NCI-H748 (cell line): ENCODE results near the gene DNAJC7.
"Not testable (repeated sequence)": the region's sequence is repeated elsewhere in the genome, so short reads cannot be mapped to it uniquely, and the experiment has no call there.

Experiments
- DNase-seq: peaks from one replicate; lab custom pipeline; 2025; ENCODE audit not compliant: unreplicated experiment; lab: John Stamatoyannopoulos, UW

Gene DNAJC7

DNA sequence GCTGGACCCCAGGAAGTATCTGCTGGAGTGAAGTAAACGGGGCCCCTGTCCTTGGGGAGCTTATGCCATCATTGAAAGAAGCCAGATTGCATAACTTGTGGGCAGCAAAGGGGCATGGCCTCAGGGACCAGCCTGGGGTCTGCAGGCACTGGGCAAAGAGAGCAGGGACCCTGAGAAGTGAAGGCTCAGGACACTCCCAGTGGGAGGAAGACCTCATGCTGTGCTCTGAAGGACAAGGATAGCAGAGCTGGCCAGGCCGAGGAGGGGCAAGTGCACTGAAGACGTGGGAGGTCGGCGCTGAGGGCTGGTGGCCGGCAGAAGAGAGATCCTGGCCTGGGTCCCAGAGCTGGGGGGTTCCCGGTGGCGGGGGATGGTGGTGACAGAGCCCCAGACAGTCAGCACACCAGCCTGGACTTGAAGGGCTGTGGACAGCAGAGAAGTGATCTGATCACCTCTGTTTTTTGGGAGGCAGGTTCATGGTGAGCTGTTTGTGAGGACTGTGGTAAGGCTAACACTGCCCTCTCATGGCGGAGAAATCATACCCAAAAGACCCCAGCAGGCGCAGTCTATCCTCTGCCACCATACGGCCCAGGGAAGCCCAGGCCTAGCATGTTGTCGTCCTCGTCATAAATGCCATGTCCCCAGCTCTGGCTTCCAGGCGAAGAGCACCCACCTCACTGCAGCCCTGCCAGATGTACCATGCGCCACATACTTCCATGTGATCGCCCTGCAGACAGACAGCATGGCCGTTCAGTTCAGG, 57.7 kb downstream of the DNAJC7 start:
- DNase-seq, result peak; percentile 29

DNA sequence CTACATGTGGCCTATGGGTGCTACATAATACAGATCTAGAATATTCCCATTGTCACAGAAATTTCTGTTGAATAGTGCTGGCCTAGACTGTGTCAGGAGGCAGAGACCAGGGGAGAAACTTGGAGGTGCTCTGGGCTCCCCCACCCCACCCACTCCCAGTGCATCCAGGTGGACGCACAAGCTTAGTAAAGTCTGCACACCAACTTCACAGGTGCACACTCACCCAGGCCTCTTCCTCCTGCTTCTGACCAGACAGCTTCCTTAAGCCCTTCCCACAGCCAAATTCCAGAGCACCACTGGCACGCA, 58.3 kb downstream of the DNAJC7 start:
- no peak for DNase-seq

DNA sequence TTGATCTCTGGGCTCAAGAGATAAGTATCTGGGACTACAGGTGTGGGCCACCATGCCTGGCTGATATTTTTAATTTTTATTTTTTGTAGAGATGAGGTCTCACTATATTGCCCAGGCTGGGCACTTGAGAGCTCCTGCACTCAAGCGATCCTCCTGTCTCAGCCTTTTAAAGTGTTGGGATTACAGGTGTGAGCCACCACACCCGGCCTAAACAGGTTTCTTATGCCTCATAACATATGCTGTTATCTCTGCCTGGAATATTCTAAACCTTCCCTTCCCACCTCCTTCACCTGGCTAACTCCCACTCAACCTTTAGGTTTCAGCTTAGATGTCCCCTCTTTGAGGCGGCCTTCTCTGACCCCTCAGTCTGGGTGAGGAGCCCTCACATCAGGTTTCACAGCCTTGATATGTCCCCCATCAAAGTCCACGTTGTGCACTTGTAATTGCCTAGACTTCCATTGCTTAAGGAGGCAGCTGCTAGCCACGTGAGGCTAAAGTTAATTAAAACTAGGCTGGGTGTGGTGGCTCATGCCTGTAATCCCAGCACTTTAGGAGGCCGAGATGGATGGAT, 59.3 kb downstream of the DNAJC7 start:
- no peak for DNase-seq

DNA sequence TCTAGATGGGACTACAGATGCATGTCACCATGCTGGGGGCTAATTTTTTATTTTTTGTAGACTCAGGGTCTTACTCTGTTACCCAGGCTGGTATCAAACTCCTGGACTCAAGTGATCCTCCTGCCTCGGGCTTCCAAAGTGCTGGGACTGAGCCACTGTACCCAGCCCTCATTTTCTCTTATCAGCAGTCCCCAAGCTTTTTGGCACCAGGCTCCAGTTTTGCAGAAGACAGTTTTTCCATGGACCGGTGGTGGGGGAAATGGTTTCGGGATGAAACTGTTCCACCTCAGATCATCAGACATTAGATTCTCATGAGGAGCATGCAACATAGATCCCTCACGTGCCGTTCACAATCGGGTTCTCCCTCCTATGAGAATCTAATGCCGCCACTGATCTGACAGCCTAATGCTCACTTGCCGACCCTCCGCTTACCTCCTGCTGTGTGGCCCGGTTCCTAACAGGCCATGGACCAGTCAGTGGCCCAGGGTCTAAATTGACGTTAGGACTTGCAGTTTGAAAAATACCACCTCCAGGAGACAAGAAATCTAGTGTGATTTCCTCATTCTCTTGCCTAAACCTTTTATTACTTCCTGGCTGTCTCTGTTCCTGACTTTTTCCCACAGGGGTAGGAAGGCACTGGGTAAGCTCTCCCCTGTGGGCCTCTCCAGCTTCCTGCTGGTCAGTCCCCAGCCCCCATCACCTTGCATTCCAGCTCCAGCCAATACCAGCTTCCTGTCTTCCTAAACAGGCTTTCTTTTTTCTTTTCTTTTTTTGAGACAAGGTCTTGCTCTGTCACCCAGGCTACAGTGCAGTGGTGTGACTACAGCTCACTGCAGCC, 60.0 kb downstream of the DNAJC7 start:
- no peak for DNase-seq

DNA sequence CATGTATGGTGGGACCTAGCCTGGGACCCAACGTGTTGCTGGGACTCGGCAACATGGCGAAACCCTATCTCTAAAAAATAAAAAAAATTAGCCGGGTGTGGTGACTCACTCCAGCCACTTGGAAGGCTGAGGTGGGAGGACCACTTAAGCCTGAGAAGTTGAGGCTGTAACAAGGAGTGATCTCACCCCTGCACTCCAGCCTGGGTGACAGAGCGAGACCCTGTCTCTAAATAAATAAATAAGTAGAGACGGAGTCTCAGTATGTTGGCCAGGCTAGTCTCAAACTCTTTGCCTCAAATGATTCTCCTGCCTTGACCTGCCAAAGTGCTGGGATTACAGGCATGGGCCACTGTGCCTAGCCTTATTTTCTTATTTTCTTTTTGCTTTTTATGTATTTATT, 60.7 kb downstream of the DNAJC7 start:
- DNase-seq, result no peak

DNA sequence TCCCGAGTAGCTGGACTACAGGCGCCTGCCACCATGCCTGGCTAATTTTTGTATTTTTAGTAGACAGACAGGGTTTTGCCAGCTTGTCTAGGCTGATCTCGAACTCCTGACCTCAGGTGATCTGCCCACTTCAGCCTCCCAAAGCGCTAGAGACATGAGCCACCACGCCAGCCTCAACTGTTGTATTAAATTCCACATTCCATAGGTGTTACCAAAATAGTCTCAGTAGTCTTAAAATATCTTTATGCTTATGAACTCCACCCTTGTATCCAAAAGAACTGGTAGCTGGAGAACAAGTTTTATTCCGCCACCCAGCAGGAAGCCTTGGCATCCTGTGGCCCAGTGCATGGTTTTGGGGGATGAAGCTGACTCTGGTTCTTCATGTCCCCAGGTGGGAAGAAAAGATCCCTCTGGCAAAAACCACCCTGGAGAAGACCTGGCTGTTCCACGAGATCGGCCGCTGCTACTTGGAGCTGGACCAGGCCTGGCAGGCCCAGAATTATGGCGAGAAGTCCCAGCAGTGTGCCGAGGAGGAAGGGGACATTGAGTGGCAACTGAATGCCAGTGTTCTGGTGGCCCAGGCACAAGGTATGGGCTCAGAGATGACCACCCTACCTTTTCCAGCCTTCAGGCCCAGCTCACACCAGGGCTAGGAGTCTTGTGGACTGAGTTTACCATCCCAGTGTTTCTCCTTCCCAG, 68.3 kb downstream of the DNAJC7 start:
- DNase-seq, result no peak

DNA sequence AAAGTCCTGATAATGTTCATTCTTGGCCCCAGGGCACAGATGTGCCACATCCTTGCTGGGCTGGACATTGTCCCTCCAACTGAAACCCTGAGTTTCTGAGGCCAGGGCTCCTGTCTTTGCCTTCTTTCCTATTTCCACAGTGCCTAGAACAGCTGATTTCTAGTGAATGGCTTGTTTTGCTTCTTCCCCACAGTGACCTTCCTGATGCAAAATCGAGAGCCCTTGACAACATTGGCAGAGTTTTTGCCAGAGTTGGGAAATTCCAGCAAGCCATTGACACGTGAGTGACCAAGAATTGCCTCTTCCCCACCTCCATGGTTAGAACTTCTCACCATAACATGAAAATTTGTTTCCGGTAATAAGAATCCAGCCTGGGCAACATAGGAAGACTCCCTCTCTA, 72.3 kb downstream of the DNAJC7 start:
- DNase-seq, result no peak

DNA sequence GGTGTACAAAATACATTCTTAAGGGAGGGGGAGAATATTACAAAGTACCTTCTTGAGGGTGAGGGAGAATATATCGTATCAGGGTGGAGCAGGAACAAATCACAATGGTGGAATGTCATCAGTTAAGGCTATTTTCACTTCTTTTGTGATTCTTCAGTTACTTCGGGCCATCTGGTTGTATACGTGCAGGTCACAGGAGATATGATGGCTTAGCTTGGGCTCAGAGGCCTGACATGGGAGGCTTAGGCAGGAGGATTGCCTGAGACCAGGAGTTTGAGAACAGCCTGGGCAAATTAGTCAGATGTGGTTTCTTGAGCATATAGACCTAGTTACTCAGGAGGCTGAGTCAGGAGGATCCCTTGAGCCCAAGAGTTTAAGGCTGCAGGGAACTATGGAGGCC, 73.7 kb downstream of the DNAJC7 start:
- DNase-seq, result no peak

DNA sequence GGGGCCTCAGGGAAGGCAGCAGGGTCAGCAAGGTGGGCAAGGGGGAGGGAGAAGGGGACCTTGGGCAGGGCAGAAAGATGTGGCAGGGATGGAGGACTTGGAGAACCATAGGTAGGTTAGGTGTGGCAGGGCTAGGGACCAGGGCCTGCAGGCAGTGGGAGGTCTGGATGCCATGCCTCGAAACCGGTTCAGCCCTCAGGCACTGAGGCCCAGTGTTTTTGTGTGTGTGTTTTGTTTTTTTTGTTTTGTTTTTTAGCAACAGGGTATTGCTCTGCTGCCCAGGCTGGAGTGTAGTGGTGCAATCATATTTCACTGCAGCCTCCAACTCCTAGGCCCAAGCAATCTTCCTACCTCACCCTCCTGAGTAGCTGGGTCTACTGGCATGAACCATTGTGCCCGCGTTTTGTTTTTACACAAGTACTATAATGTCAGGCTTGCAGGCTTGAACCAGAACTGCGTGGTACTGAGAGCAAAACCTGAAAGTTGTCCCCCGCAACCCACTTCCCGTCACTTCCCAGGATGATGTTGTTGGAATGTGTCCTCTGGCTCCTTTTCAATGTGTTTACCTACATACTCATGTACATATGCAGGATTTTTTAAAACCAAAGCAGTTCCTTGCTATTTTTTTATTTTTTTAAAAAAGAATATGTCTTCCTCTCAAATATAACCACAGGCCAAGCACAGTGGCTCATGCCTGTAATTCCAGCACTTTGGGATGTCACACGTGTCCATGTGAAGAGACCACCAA, 74.4 kb downstream of the DNAJC7 start:
- DNase-seq, result no peak

DNA sequence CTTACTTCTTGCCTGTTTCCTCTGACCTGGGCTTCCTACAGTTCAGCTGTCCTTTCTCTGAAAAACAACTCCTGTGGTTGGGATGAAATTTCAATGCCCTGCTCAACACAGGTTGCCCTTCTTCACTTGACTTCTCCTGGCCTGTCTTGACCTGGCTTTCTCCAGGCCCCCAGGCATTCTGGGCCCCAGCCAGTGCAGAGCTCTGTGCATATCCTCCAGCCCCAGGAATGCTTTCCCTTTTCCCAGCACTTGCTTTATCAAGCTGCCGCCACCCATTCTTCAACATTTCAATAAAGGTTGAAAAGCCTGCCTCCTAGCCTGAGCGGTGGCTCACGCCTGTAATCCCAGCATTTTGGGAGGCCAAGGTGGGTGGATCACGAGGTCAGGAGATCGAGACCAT, 76.1 kb downstream of the DNAJC7 start:
- DNase-seq, result no peak

DNA sequence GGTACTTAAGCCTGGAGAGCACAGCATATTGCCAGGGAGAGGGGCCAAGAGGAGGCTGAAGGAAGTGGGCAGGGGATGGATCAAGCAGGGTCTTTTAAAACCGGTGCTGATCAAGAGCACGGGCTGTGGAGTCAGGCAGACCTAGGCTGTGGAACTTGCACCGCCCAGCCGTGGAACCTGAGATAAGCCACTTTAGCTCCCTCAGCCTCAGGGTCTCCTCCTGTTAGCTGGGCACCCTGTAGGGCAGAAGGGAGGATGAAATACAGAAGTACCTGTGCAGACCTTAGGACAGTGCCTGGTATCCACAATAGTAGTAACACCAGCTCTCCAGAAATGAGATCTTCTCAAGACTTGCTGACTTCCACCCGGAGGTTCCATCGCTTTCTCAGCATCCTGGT, 77.5 kb downstream of the DNAJC7 start:
- DNase-seq, result no peak

DNA sequence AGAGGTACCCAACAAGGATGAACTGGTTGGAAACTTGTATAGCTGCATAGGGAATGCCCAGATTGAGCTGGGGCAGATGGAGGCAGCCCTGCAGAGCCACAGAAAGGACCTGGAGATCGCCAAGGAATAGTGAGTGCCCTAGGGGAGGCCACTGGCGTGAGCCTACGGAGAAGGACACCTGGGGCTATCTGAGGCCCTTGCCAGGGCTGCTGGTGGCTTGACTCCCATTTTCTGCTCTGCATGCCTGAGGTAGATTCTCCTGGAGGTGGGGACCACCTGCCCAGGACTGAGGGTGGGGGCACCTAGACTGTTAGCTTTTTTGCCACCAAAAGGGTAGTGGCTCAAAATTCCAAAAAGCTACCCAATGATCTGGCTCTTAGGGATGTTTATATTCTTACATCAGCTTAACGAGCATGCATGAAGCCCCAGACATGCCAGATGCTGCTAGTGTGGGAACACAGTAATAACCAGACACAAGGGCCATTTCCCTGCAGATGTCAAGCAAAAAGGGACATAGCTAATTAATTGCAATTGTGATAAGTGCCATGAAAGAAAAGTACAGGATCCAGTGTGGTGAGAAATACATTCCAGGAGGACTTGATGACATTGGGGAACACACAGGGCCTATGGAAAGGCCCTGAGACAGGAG, 78.1 kb downstream of the DNAJC7 start:
- no peak for DNase-seq

DNA sequence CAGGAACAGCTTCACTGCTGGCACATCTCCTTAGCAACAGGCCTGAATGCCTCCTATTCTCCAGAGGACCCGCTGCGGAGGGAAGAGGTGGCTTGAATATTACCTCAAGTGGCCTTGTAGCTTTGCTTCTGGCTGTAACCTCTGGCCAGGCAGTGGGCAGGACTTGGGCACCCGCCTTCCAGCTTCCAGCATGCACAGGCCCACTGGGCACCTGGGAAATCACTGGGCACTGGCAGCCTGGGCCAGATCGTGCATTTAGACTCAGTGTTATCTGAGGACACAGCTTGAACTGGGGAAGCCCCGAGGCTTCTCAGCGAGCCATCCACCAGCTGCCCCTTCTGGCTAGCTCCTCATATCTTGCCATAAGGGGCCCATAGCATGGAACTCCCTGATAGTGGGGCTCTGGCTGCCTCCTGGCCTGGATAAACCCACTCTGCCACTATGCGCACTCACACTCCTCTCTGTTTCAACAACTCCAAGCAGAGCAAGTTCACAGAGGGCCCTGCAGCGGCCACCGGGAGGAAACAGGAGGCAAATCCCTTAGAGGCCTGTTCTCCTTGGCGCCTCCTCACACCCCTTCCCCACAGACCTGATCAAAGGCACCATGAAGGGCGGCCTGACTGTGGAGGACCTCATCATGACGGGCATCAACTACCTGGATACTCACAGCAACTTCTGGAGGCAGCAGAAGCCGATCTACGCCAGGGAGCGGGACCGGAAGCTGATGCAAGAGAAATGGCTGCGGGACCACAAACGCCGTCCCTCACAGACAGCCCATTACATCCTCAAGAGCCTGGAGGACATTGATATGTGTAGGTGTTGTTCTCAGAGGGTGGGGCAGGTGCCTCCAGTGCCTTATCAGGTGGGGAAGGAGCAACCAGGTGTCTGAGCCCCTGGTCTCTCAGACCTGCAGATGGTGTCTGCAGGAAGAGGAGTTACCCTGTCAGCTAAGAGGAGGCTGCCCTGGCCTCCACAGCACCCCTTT, 79.0 kb downstream of the DNAJC7 start:
- no peak for DNase-seq

DNA sequence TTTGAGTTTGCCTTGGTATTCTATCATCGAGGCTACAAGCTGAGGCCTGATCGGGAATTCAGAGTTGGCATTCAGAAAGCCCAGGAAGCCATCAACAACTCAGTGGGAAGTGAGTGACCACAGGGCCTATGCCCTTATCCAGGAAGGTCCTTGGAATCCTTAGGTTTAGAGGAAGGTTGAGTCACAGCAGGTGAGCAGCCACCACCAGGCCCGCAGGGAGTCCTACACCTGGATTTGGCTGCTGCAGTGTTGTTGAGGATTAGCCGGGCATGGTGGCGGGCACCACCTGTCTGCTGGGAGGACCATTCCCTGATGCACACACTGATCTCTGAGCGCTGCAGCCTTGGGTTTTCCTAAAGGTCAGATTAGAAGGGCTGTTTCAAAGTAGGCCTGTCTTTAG, 81.6 kb downstream of the DNAJC7 start:
- DNase-seq, result no peak

DNA sequence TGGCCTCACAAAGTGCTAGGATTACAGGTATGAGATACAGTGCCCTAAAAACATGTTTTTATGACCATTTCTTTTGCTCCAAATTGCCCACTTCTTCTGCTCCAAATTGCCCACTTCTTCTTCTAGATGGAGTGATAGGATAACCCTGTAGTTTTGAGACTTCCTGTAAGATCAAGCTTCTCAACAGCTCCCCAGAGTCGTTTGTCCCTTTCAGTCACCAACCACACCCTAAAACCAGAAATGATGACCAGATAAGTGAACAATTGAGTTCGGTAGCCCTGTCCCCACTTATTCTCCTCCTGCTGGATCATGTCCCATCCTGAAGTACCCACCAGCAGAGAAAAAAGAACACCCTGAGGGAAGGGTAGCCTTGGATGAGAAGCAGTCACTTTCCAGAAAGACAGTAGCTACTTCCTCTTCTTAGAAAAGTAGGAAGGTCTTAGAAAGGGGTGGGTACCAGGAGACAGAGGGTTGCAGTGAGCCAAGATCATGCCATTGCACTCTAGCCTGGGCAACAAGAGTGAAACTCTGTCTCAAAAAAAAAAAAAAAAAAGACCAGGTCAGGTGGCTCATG, 84.3 kb downstream of the DNAJC7 start:
- DNase-seq, result no peak

DNA sequence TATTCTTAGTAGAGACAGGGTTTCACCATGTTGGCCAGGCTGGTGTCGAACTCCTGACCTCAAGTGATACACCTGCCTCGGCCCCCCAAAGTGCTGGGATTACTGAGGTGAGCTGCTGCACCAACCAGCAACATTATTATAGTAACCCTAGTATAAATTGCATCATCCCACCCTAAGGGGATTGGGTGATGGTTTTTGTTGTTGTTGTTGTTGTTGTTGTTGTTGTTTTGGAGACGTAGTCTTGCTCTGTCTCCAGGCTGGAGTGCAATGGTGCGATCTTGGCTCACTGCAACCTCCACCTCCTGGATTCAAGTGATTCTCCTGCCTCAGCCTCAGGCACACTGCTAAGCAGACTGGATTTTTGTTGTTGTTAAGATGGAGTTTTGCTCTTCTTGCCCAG, 85.5 kb downstream of the DNAJC7 start:
- not testable (repeated sequence) for DNase-seq

DNA sequence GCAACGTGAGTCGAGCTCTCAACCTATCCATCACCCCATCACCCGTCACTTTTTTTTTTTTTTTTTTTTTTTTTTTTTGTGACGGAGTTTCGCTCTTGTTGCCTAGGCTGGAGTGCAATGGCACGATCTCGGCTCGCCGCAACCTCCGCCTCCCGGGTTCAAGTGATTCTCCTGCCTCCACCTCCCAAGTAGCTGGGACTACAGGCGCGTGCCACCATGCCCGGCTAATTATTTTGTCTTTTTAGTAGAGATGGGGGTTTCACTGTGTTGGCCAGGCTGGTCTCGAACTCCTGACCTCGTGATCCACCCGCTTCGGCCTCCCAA, 86.4 kb downstream of the DNAJC7 start:
- DNase-seq, result not testable (repeated sequence)

DNA sequence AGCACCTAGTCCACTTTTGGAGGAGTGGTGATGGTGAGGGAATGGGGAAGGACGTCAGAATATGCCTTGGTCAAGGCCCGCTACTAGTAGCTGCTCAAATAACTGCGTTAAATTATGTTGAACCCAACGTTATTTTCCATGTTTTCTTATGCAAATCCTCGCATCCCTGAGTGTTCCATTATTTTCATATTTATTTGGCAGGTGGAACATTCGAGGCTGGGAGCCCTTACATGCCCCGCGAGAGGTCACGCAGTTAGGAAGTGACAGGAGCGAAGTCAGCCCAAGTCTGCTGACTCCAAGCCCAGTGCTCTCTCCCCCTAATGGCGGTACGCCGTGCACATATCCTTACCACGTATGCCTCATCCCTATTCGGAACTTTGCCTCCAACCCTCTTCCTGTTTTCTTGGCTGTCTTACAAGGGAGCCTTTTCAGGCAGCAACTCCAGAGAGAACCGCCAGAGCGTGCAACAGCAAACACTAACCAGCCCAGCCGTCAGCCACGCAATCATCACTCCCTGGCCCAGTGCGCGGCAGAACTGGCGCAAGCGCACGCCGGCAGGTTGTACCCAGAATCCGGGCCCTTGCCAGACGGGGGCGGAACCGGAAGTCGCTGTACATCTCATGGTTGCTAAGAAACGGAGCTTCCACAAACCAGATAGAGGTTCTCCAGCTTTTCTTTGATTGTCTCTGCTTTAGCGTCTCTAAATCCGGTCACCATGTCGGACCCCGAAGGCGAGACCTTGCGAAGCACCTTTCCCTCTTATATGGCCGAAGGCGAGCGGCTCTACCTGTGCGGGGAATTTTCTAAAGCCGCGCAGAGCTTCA, 87.0 kb downstream of the DNAJC7 start, which contains the start of gene ODAD4:
TSS of gene ODAD4 (plus strand) at position 609 of the 824 bp plus-strand sequence. CDS start at position 716, 107 bp downstream.
- DNase-seq, result peak; percentile 96
